Endothelial cell of umbilical vein (primary cell): ENCODE data around the gene IGFL2. TPM values are rescaled to one million over a fixed set of nuclear protein-coding genes. Genes with fewer than 3 reads are reported as not detected.

ENCODE experiments used
- BruUV-seq: library from RNA; stranded (reverse); fragments of 400-500 nt; replicated peaks from 2 replicates; lab custom pipeline; 2021; lab: Mats Ljungman, UMichigan
- CTCF ChIA-PET: fragments of 300-600, 350-600 bp; sonication (Branson Sonifier 250); formaldehyde crosslinking; loops from one replicate; lab custom pipeline; 2021; ENCODE audit warnings: antibody characterized with exemption, inconsistent platforms; lab: Charles Lee
- POLR2A ChIA-PET: fragments of 300-600, 350-600 bp; sonication (Branson Sonifier 250); formaldehyde crosslinking; loops from one replicate; lab custom pipeline; 2021; ENCODE audit warnings: antibody characterized with exemption, inconsistent platforms; lab: Charles Lee
- DNase-seq: peaks from one replicate; pipeline ENCODE4 v3.0.0-alpha.2; 2011; ENCODE audit warnings: low read depth, low spot score
- FAIRE-seq: peaks from 2 replicates; lab custom pipeline; 2011; peaks lifted over from hg19 to GRCh38; lab: Jason Lieb, UNC
- H2AFZ ChIP-seq: 2 replicates; pipeline ENCODE4 v1.6.0; 2012; ENCODE audit warnings: low read depth, low read length, control low read depth, inconsistent platforms
- H3K27ac ChIP-seq: 2 replicates; pipeline ENCODE4 v1.5.1; 2011; ENCODE audit warnings: low read depth, mild to moderate bottlenecking, control low read depth, low read length, moderate library complexity; ENCODE audit not compliant: insufficient read depth
- H3K27me3 ChIP-seq, 2 experiments: 2 replicates each; pipeline versions ENCODE4 v1.6.0 to v1.6.1; 2011; ENCODE audit warnings: low read length in 2 of 2, mixed read lengths in 1 of 2; ENCODE audit not compliant: control insufficient read depth in 2 of 2, insufficient read depth in 2 of 2
- H3K36me3 ChIP-seq, 2 experiments: 2 replicates in 1 of 2; 3 replicates in 1 of 2; pipeline ENCODE4 v1.5.1; 2011; ENCODE audit warnings: low read length in 2 of 2, mild to moderate bottlenecking in 1 of 2, moderate library complexity in 1 of 2; ENCODE audit not compliant: control insufficient read depth in 2 of 2, insufficient read depth in 2 of 2; ENCODE audit errors: extremely low read depth in 1 of 2
- H3K4me1 ChIP-seq: 3 replicates; pipeline ENCODE4 v1.5.1; 2011; ENCODE audit warnings: mild to moderate bottlenecking, low read length; ENCODE audit not compliant: control insufficient read depth, insufficient read depth; ENCODE audit errors: extremely low read depth
- H3K4me2 ChIP-seq: 2 replicates; pipeline ENCODE4 v1.6.1; 2011; ENCODE audit warnings: low read length, control low read depth, mixed read lengths; ENCODE audit not compliant: insufficient read depth
- H3K4me3 ChIP-seq, 3 experiments: fragments of 200-600 bp in 1 of 3; sonication (generic), shearing (Covaris generic) in 1 of 3; replicated peaks in 1 of 3; 2 replicates each; pipeline ENCODE4 v1.5.1; 2011 to 2016; ENCODE audit warnings: control low read depth in 3 of 3, low read length in 3 of 3, mild to moderate bottlenecking in 2 of 3, inconsistent platforms in 1 of 3, low read depth in 1 of 3, moderate library complexity in 1 of 3; ENCODE audit not compliant: insufficient read depth in 1 of 3
- H3K79me2 ChIP-seq: 2 replicates; pipeline ENCODE4 v1.6.0; 2012; ENCODE audit warnings: low read length, inconsistent platforms; ENCODE audit not compliant: control insufficient read depth, insufficient read depth
- H3K9ac ChIP-seq: replicated peaks from 2 replicates; pipeline ENCODE3; 2011; ENCODE audit warnings: low read length, control low read depth; ENCODE audit not compliant: insufficient read depth; ENCODE audit errors: extremely low read depth
- H3K9me1 ChIP-seq: replicated peaks from 3 replicates; pipeline ENCODE4 v1.6.0; 2011; ENCODE audit warnings: mild to moderate bottlenecking, low read length; ENCODE audit not compliant: control insufficient read depth, insufficient read depth; ENCODE audit errors: extremely low read depth
- H3K9me3 ChIP-seq: replicated peaks from 2 replicates; pipeline ENCODE4 v1.5.1; 2012; ENCODE audit warnings: low read length, inconsistent platforms; ENCODE audit not compliant: control insufficient read depth, insufficient read depth
- H4K20me1 ChIP-seq: replicated peaks from 2 replicates; pipeline ENCODE3; 2011; ENCODE audit warnings: mild to moderate bottlenecking, low read length; ENCODE audit not compliant: control insufficient read depth, insufficient read depth; ENCODE audit errors: extremely low read depth
- CTCF ChIP-seq, 2 donors: IDR thresholded peaks; 1 replicate in 1 of 2; 2 replicates in 1 of 2; pipeline ENCODE4 v1.5.1; 2011; ENCODE audit warnings: low read length in 2 of 2, mild to moderate bottlenecking in 2 of 2, moderate library complexity in 2 of 2, control low read depth in 1 of 2, inconsistent platforms in 1 of 2, low read depth in 1 of 2; ENCODE audit not compliant: insufficient read depth in 1 of 2; ENCODE audit errors: extremely low read depth in 1 of 2
- EZH2 ChIP-seq: IDR thresholded peaks from 2 replicates; pipeline ENCODE4 v1.6.1; 2012; ENCODE audit warnings: borderline replicate concordance, low read depth, mild to moderate bottlenecking, moderate library complexity, low read length, inconsistent platforms; ENCODE audit not compliant: severe bottlenecking
- FOS ChIP-seq: IDR thresholded peaks from 2 replicates; pipeline ENCODE4 v1.6.1; 2011; ENCODE audit warnings: mild to moderate bottlenecking, low read length, moderate library complexity, borderline replicate concordance; ENCODE audit not compliant: insufficient read depth
- GATA2 ChIP-seq: IDR thresholded peaks from 2 replicates; pipeline ENCODE4 v1.7.0; 2011; ENCODE audit warnings: low read depth, mild to moderate bottlenecking, moderate library complexity, mixed read lengths, low read length; ENCODE audit not compliant: insufficient read length, insufficient read depth
- JUN ChIP-seq: IDR thresholded peaks from 2 replicates; pipeline ENCODE4 v1.6.1; 2011; ENCODE audit warnings: borderline replicate concordance, low read depth; ENCODE audit not compliant: insufficient read length, insufficient read depth
- MYC ChIP-seq: IDR thresholded peaks from one replicate; pipeline ENCODE4 v1.6.1; 2011; ENCODE audit warnings: mild to moderate bottlenecking, low read depth, low read length
- POLR2A ChIP-seq: IDR thresholded peaks from 2 replicates; pipeline ENCODE4 v1.6.1; 2012; ENCODE audit warnings: low read depth, mild to moderate bottlenecking, control low read depth, low read length
- POLR2AphosphoS5 ChIP-seq: IDR thresholded peaks from 2 replicates; pipeline ENCODE4 v1.6.1; 2012; ENCODE audit warnings: low read depth, mild to moderate bottlenecking, control low read depth, low read length, moderate library complexity; ENCODE audit not compliant: insufficient read depth
- dilution Hi-C: fragments of 300-500 bp; cut with MboI; formaldehyde crosslinking; loops from one replicate; pipeline ENCODE4 v1.15.0; 2019; ENCODE audit warnings: low sequenced_read_pairs; ENCODE audit not compliant: extremely low pct_ligation_motif_present
- intact Hi-C: fragments of 100-400 bp; cut with micrococcal nuclease; formaldehyde crosslinking; loops from one replicate; pipeline ENCODE4 v1.10.0; 2022
- polyA plus RNA-seq, 4 experiments: library from polyadenylated mRNA; depleted of rRNA in 3 of 4; stranded (reverse) in 3 of 4; unstranded in 1 of 4; fragments of >200 nt; gene quantifications; 2 replicates each; pipeline versions ENCODE4 v1.2.1 to v1.2.3, GENCODE V29; 2011 to 2012; ENCODE audit warnings: missing spikeins in 1 of 4
- total RNA-seq: library from RNA; stranded (reverse); gene quantifications from 2 replicates; pipeline ENCODE4 v1.2.3, GENCODE V29; 2021

The IGFL2 gene
- total and polyA plus RNA-seq, 2 donors (not counting 3 experiments of a cell fraction or from before 2014, with no cell fraction given) = not detected

GRCh38 chr19:46176116-46176860 is 28.2 kb downstream of the IGFL2 start:
- Histone ChIP-seq H3K36me3 (no peaks in the 10 kb centered on the region), H2AFZ (no peak overlapping the region), H3K9me3 (no peaks in the 10 kb centered on the region), H3K9me1 (no peaks in the 10 kb centered on the region), H3K27ac (no peak overlapping the region), H3K27me3 (peaks cover 8 to 15% of the 10 kb centered on the region in 2 experiments), H3K79me2 (no peaks in the 10 kb centered on the region), H4K20me1 (no peaks in the 10 kb centered on the region), H3K4me3 (no peak overlapping the region), H3K9ac (no peak overlapping the region), H3K4me1 (no peaks in the 10 kb centered on the region), H3K4me2 (no peak overlapping the region)
- DNase-seq = no peak
- POLR2A ChIA-PET = no interaction called here
- no TSS peak for BruUV-seq
- TF ChIP-seq CTCF (IDR thresholded peaks at IDR 0.05; ENCODE audit: extremely low read depth in 1 of 2, insufficient read depth in 1 of 2, low read depth in 1 of 2, low read length in 2 of 2) = no peak
- TF ChIP-seq POLR2AphosphoS5 = no peak
- no peak for TF ChIP-seq EZH2
- no peak for TF ChIP-seq GATA2
- no peak for TF ChIP-seq FOS
- TF ChIP-seq JUN = no peak
- TF ChIP-seq MYC = no peak
- no peak for TF ChIP-seq POLR2A
- intact Hi-C loops (no loop called here), dilution Hi-C loops (no loop called here)
- CTCF ChIA-PET = interaction anchor here (1.0 kb wide), 1 partner anchor 148 kb away, joined by 3 read pairs; no protein-coding TSS in a partner anchor
- FAIRE-seq = no peak
